GM19035 (cell line): Measurements from ENCODE around the gene TSBP1.

Experiments
- ATAC-seq: cut with Tn5 transposase; IDR thresholded peaks from one replicate; pipeline ENCODE4 v1.9.1; 2021; ENCODE audit not compliant: unreplicated experiment

TSBP1 gene

GRCh38 chr6:32371803-32372202 is at the start of gene TSBP1:
Gene TSBP1 (minus strand): TSS chr6:32371903. CDS start chr6:32371706, 197 bp downstream.
- no peak for ATAC-seq

- no peak for ATAC-seq
These were observed 44.3 kb upstream of the TSBP1 start for GRCh38 chr6:32416036-32416435.

- ATAC-seq, result no peak
These were observed 43.9 kb upstream of the TSBP1 start for GRCh38 chr6:32415521-32416019.

- no peak for ATAC-seq
These were observed 41.8 kb upstream of the TSBP1 start for GRCh38 chr6:32413427-32414047.

GRCh38 chr6:32411566-32412327 is 40.0 kb upstream of the TSBP1 start:
- ATAC-seq, result no peak

GRCh38 chr6:32410906-32411305 is 39.2 kb upstream of the TSBP1 start:
- ATAC-seq, result no peak

GRCh38 chr6:32406857-32407256 is 35.2 kb upstream of the TSBP1 start, which contains the start of gene BTNL2:
Gene BTNL2 (minus strand): TSS chr6:32407181. CDS start chr6:32407123, 58 bp downstream.
- ATAC-seq, result no peak

GRCh38 chr6:32406197-32406596 is 34.5 kb upstream of the TSBP1 start:
- ATAC-seq, result no peak

GRCh38 chr6:32405656-32406055 is 34.0 kb upstream of the TSBP1 start:
- no peak for ATAC-seq

- ATAC-seq, result no peak
These were observed 31.1 kb upstream of the TSBP1 start for GRCh38 chr6:32402812-32403211.

- no peak for ATAC-seq
These were observed 29.7 kb upstream of the TSBP1 start for GRCh38 chr6:32401284-32401963.

GRCh38 chr6:32397252-32397920 is 25.7 kb upstream of the TSBP1 start:
- peak; percentile 92 for ATAC-seq

- no peak for ATAC-seq
These were observed 24.3 kb upstream of the TSBP1 start for GRCh38 chr6:32396028-32396427.

GRCh38 chr6:32393665-32394420 is 22.1 kb upstream of the TSBP1 start:
- ATAC-seq, result no peak

GRCh38 chr6:32391505-32391904 is 19.8 kb upstream of the TSBP1 start:
- no peak for ATAC-seq

GRCh38 chr6:32387589-32388340 is 16.1 kb upstream of the TSBP1 start:
- no peak for ATAC-seq

- no peak for ATAC-seq
These were observed 14.3 kb upstream of the TSBP1 start for GRCh38 chr6:32386040-32386439.

- no peak for ATAC-seq
These were observed 11.2 kb upstream of the TSBP1 start for GRCh38 chr6:32382757-32383420.

GRCh38 chr6:32379545-32379944 is 7.8 kb upstream of the TSBP1 start:
- no peak for ATAC-seq
